Ovary (tissue), 3 donors: ENCODE data around the gene BMPER.

Source experiments
- CTCF ChIP-seq, 3 donors: fragments of 450-650 bp in 2 of 3; fragments of 200-600 bp in 1 of 3; IDR thresholded peaks; one replicate each; pipeline versions ENCODE4 v1.5.1 to v1.8.0; 2016 to 2022; ENCODE audit warnings: antibody characterized with exemption in 3 of 3, mild to moderate bottlenecking in 1 of 3
- EP300 ChIP-seq: sonication (generic); formaldehyde crosslinking; IDR thresholded peaks from one replicate; pipeline ENCODE4 v1.6.1; 2017; ENCODE audit warnings: antibody characterized with exemption
- donor health status: DM: no; HTN: no; CAD: no.

GRCh38 chr7:34165466-34165865, 260.1 kb downstream of the BMPER start:
- TF ChIP-seq CTCF (IDR thresholded peaks at IDR 0.05), result no peak
- no peak for TF ChIP-seq EP300
